ENCODE results near the gene SULT4A1.
"Not testable (repeated sequence)": the region's sequence is repeated elsewhere in the genome, so short reads cannot be mapped to it uniquely, and the experiment has no call there.

SULT4A1 gene, protein sequence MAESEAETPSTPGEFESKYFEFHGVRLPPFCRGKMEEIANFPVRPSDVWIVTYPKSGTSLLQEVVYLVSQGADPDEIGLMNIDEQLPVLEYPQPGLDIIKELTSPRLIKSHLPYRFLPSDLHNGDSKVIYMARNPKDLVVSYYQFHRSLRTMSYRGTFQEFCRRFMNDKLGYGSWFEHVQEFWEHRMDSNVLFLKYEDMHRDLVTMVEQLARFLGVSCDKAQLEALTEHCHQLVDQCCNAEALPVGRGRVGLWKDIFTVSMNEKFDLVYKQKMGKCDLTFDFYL

DNA sequence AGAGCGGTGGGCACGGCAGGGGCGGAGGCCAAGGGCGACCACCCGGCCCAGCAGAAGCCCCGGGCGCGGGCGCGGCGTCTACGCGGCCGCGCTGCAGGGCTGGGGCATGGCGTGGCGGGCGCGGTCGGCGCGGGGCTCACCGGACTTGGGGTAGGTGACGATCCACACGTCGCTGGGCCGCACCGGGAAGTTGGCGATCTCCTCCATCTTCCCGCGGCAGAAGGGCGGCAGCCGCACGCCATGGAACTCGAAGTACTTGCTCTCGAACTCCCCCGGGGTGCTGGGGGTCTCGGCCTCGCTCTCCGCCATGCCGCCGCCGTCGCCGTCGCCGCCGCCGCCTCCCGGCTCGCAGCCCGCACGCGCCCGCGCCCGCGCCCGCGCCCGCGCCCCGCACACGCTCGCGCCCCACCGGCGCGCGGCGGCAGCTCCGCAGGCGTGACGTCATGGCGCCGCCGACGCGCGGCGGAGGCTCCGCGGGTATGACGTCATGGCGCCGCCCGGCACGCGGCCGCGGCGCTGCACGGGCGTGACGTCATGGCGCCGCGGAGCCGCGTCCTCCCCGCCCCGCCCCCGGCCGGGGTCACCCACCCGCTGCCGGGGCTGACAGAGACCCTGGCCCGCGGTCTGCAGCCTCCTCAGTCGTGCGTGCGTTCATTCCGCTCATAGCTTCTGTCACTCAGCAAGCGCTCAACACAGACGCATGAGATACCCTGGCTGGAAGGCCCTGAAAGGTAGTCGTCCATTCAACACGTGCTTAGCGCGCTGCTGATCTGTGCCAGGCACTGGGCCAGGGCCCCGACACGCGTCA is at the start of gene SULT4A1:
Gene SULT4A1, minus strand, starts transcription at position 440 of the 808 bp plus-strand sequence. Its CDS starts 131 bp downstream, at position 309.
- peak; percentile 94 for DNase-seq (ENCODE audit: low spot score)

DNA sequence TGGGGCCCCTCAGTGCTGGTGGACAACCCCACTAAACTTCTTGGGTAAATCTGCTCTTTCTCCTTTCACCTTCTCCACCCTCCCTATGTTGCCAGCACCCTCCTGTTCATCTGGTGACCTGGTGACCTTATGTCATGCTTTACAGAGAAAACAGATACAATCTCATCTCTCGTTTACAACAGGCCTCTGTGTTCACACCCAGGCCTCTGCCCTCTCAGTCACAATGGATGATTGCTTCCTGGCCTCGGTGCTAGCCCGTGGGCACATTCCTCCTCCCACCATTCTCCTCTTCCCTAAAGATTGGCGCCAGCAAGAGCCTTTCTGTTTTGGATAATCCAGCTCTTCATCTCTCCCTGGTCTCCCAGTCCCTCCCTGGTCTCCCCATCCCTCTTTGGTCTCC is 49.0 kb upstream of the SULT4A1 start:
- no peak for DNase-seq (ENCODE audit: low spot score)

DNA sequence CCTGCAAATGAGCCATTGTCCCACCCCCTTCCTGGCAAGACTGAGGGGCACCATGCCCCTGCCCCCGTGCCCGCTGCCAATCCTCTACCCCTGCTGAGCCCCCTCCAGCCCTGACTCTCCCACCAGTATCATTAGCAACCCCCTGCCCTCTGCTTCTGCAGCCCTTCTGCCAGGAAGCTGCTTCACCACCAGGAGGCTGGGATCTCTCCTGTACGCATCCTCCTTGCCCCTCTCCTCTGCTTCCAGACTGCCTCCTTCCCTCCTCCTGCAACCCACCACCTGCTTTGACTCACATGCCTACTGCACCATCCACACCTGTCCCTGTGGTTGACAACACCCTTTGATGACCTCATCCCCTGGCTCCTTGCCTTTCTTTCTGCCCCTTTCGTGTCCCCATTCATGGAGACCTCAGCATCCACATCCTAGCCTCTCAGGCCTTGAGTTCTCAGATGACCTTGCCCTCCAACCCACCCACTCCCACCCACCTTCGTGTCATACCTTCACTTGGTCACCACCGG is 47.9 kb upstream of the SULT4A1 start:
- DNase-seq (ENCODE audit: low spot score): no peak

DNA sequence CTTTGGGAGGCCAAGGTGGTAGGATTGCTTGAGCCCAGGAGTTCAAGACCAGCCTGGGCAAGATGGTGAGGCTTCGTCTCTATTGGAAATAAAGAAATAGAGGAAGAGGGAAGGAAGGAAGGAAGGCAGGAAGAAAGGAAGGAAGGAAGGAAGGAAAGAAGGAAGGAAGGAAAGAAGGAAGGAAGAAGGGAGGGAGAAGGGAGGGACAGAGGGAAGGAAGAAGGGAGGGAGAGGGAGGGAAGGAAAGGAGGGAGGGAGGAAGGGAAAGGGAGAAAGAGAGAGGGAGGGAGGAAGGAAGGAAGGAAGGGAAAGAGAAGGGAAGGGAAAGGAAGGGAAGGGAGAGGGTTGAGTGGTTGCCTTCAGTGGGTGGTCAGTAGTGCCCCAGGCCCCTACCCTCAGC is 47.4 kb upstream of the SULT4A1 start:
- DNase-seq (ENCODE audit: low spot score): no peak

DNA sequence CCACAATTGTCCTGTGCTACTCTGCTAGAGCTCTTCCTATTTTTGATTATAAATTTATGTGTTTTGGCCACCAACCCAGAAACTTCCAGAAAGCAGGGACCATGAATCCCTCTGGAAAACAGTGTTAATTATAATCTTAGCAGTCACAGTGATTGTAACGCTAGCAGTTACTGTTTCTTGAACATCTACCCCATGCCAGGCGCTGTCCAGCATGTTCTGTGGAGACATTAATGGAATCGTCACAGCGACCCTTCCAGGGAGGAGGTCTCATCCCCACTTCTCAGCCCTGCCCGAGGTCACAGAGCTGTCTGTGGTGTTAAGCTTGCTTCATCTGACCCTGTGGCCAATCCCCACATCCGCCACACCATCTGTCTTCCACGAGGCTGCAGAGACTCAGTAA is 43.4 kb upstream of the SULT4A1 start:
- no peak for DNase-seq (ENCODE audit: low spot score)

DNA sequence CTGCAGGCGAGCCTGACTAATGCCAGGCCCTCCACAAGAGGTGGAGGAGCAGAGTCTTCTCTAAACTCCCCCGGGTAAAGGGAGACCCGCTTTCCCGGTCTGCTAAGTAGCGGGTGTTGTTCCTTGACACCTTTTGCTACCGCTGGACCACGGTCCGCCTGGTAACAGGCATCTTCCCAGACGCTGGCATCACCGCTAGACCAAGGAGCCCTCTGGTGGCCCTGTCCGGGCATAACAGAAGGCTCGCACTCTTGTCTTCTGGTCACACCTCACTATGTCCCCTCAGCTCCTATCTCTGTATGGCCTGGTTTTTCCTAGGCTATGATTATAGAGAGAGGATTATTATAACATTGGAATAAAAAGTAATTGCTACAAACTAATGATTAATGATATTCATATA is 42.1 kb upstream of the SULT4A1 start:
- not testable (repeated sequence) for DNase-seq (ENCODE audit: low spot score)

DNA sequence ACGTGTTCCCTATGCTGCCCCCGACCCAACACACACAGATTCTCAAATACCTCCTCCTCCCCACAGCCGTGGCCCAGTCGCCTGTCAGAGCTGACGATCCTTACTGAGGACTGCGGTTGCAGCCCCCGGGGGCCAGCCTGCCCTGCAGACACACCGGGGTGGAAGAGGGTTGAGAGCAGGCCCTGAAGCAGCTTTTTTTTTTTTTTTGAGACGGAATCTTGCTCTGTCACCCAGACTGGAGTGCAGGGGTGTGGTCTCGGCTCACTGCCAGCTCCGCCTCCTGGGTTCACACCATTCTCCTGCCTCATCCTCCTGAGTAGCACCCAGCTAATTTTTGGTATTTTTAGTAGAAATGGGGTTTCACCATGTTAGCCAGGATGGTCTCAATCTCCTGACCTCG is 40.7 kb upstream of the SULT4A1 start:
- not testable (repeated sequence) for DNase-seq (ENCODE audit: low spot score)

DNA sequence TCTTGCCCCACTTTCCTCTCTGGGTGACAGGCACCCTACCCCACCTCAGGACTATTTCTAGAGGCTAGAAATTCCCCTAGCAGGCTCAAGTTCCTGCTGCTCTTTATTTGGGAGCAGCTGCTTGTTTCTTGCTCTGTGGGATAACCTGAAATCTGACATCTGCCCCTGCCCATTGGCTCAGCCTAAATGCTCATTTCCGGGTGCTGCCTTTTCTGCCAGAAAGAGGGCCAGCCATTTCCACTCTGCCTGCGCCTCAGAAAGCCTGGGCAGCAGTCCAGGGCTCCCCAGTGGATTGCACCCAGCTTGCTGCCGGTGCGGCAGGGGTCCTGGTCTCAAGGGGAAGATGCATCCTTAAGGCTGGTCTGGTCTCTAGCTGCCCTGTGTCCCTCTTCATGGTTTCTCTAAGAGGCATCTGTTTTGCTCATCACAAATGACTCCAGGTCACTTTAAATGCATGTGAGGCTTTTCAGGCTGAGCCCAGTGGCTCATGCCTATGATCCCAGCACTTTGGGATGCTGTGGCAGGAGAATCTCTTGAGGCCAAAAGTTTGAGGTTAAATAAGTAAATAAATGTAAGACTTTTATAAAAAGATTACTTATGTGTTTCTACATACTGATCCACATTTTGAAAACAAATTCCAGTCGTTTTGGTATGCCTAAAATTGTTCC is 39.8 kb upstream of the SULT4A1 start:
- DNase-seq (ENCODE audit: low spot score): no peak

DNA sequence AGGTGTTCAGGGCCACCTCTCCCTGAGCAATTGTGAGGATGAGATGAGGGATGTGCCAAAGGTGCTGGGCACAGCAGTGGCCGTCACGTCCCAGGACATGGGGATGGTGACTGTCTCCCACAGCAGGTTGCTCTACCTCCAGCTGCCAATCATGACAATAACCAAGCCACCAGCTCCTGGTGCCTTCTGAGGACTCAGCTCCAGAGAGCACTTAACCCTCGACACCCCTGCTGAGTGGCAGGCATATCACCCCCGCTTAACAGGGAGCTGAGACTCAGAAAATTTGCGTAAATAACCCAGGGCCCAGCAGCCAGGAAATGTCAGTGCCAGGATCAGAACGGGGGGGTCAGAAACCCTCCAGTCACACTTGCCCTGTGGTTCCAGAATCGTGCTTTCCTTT is 37.9 kb upstream of the SULT4A1 start:
- no peak for DNase-seq (ENCODE audit: low spot score)

DNA sequence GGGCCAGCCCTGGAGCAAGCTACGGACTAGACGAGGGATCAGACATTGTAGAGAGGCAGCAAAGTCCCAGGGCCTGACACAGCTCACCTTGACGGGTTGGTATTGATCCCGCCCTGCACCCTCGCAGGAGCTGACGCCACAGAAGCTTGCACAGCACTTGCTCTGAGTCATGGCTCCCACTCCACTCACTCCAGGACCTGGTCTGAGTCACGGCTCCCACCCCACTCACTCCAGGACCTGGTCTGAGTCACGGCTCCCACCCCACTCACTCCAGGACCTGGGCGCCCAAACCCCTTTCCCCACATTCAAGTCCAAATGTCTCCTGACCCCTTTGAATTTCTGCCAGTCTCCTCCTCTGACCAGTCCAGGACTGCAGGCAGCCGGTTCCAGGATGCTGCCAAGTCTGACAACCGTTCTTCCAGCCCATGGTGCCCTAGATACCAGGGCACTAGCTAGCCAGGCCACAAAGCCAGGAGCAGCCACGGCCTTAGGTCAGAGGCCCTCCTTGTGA is 35.5 kb upstream of the SULT4A1 start:
- DNase-seq (ENCODE audit: low spot score): no peak

DNA sequence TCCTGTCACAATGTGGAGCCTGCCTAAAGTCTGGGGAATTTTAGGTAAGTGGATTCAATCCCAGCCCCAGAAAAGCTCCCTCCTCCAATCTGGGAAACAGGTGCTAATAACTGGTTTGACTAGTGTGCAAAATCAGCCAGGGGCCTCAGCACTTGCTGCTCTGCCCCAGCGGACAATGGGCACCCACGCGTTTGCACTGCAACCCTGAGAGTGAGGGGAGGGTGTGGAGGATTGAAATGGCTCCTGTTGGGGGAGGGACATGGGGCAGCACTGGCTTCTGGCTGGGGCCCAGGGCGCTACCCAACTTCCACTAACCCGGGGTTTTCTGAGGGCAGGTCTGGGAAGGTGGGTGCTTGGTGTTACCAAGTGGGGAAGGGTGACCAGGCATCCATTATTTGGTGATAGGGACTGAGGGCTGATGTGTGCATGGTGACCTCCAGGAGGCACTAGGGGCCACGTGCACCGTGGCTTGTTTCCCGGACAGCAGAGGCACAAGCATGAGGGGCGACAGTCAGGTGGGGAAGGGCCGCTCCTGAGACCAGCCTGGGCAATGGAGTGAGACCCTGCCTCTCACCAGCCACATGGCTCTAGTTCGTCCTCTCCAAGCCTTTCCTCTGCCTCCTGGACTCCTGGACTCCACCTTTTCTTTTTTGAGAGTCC is 33.8 kb upstream of the SULT4A1 start:
- DNase-seq (ENCODE audit: low spot score): peak; percentile 37

DNA sequence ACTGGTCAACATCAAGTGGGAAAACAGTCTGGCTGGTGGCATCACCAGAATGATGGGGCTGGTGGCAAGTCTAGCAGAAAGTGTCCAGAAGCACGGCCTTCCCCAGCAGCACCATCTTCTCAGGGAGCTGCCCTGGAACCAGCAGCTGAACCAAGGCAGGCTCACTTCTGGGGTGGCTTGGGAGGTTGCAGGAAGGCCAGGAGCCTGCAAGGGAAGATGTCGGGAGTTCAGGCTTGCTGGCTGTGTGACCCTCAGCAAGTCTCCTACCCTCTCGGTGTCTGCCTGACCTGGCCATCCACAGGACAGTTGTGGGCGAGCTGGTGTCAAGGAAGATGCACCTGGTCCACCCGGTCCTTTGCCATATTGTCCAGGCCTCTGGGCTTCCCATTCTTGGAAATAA is 31.8 kb upstream of the SULT4A1 start:
- no peak for DNase-seq (ENCODE audit: low spot score)

DNA sequence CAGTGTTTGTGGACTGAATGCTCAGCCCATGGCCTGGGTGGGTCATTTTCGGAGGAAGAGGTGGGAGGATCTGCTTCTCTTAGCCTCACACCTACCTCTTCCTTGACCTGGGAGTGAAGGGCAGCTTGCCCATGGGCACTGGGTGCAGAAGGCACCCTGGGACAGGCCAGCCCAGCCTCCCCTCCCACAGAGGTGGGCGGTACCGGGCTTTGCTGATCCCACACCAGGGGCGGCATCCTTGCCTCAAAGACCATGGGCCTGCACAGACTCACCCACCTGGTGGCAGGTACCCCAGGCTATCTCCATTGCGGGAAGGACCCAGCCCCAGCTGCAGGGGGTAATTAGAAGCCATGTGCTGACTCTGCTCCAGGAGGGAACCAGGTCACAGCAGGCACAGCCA is 31.0 kb upstream of the SULT4A1 start:
- DNase-seq (ENCODE audit: low spot score): no peak

DNA sequence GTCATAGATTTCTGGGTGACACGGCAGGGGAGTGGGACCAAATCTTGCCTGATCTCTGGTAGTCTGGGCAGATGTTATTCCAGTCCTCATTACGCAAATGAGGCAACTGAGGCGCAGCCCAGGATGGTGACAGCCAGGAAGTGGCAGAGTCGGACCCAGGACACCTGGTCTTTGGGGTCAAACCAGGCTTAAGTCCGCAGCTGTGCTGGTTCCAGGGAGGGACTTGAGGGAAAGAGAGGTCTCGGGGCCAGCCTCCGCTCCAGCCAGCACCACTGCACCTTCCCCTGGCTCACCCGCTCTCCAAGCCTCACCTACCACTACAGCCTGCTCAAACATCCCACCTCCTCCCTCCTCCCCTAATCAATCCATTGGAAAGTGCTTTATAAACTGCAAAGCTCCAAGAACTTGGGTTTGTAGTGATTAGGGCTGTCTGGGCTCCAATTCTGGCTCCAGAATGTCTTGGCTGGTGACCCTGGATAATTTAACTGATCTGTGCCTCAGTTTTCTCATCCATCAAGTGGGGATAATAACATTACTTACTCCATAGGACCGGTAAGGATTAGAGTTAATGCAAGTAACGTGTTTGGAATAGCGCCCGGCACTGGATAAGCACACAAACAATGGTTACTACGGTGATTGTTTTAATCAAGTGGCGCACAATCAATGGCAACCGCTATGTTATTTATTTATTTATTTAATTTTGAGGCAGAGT is 30.0 kb upstream of the SULT4A1 start:
- DNase-seq (ENCODE audit: low spot score): no peak

DNA sequence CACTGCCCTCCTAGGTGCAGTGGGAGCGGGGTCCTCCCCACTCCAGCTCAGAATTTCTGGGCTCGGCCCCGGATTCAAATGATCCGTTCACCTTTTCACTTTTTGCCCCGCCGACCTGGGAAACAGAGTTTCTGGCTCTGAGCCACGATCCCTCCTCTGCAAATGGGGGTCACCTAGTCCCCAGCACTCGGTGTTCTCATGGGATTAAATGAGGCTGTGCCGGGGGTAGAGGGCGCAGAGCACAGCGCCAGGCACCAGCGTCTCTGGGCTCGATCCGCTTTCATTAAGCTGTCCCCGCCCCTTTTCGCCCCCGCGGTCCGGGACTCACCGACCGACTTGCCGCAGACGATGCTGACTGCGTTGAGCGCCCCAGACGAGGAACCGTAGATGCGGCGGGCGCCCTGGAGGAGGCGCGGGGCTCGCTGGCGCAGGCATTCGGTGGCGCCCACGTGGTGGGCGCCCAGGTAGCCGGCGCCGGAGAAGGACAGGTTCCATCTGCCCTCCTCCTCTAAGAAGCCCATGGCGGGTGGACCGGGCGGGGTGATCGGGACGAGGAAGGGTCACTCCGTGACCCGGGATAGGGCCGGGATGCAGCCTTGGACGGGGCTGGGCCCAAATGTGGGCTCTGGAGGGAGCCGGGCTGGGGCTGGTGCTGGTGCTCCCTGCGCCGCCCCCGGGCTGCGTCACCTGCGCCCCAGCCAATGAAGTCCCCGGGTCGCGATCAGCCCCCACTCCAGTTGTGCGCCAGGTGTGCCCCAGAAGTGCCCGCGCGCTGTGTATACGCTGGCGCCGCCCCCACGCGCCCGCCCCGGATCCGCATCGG is 29.3 kb upstream of the SULT4A1 start, which contains the start of gene PNPLA5:
Gene PNPLA5, minus strand, starts transcription at position 654 of the 823 bp plus-strand sequence. Its CDS starts 133 bp downstream, at position 521.
- DNase-seq (ENCODE audit: low spot score): peak; percentile 83

DNA sequence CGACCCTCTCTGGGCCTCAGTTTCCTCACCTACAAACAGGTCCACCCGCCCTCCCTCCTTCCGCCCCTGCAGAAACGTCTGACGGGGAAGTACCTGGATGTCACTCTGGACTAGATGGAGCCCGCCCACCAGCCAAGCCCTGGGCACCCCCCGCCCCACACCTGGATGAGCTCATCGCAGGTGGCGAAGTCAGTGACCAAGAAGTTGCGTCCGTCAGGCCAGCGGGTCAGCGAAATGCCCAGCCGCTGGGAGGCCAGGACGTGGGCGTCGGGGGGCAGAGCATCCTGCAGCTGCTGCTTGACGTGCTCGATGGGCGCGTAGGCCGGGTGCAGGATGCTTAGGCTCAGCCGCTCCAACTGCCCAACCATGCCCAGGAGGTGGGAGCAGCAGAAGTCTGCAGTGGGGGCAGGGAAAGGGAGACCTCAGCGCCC is 28.6 kb upstream of the SULT4A1 start:
- no peak for DNase-seq (ENCODE audit: low spot score)

DNA sequence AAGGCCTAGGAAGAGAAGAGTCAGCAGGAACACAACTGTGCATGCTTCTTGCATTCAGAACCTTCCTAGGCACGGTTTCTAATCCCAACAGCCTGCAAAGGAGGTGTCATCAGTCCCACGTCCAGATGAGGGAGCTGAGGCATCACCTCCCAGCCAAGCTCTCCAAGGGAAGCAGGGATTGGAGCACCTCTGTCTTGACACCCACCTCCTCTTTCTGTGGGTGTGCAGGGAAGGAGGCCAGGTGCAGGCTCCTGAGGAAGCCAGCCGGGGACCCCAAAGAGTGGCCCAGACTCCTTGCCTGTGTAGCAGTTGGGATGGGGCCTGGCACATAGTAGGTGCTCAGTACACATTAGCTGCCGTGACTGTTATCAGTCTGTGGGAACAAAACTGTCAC is 27.5 kb upstream of the SULT4A1 start:
- DNase-seq (ENCODE audit: low spot score): no peak

DNA sequence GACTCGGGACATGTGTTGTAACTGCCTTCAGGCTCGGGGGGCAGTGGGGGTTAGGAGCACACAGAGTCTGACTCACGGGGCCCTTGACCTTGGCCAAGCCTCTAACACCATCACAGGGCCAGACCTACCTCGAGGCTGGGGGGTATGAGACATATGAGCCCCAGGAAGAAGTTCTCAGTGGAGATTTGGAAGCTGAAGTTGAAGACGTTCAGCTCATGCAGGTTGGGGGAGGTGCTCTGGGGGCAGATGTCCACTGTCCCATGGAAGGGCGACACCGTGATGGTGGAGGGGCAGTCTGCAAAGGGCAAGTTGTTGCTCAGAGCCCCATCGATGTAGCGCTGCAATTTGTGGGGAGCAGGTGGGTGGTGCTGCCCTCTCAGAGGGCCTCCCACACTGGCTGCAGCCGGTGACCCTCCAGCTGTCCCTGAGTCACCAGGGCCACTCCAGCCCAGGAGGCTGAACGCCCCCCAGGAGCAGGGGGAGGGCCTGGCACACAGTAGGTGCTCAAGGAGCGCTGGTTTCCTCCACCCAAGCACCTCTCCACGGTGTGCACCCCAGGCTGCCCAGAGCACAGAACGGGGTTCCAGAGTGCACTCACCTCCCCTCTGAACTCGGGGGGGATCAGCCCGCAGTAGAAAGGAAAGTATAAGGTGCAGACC is 27.0 kb upstream of the SULT4A1 start:
- no peak for DNase-seq (ENCODE audit: low spot score)

DNA sequence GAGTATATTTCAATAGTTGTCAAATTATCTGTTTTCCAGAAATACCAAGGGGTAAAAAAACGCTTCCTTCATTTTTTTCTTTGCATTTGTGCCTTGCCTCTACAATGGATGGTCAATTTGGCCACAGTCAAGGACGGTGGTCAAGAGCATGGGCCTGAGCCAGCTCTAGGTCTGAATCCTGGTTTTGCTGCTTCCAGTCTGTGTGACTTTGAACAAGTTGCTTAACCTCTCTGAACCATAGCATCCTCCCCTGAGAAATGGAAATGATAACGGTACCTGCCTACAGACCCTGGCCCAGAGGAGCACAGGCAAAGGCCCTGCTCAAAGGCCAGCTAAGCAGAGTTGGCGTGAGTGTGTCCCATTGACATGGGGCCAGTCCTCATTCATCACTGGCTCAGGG is 26.4 kb upstream of the SULT4A1 start:
- no peak for DNase-seq (ENCODE audit: low spot score)

DNA sequence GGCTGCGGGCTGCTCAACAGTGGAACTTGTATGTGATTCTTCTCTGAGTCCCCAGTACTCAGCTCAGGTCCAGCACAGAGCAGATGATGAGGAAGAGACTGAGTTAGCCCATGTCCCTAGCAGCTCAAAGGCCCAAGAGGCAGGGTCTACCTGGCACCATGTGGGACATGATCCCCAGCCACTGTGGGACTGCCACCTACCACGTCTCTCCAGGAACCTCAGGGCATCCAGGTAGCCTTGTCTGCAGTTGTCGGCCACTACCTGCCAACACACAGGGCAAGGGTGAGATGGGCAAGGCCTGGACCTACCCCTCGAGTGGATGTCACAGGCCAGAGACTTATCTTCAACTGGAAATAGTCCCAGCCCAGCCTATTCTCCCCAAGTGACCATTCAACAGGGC is 25.1 kb upstream of the SULT4A1 start:
- no peak for DNase-seq (ENCODE audit: low spot score)

Measured in iPS-NIHi11 (cell line).